ENCODE data around the gene CT55.

DNA sequence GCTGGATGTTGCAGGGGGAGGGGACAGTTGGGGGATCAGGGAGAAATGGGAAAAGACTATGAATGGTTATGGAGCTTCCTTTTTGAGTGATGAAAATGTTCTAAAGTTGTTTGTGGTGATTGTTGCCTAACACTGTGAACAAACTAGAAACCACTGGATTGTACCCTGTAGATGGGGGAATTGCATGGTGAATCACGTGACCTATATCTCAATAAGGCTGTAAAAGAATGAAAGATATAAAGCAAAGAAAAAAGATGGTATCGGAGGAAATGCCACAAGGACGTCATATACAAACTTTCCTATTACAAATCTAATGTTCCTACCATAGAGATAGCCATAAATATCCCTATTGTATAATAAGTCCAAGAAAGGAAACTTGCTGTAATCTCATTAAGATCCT is 20.6 kb upstream of the CT55 start:
- no peak for TF ChIP-seq POLR2A (IDR thresholded peaks at IDR 0.05)
- TF ChIP-seq, protein P1, sequence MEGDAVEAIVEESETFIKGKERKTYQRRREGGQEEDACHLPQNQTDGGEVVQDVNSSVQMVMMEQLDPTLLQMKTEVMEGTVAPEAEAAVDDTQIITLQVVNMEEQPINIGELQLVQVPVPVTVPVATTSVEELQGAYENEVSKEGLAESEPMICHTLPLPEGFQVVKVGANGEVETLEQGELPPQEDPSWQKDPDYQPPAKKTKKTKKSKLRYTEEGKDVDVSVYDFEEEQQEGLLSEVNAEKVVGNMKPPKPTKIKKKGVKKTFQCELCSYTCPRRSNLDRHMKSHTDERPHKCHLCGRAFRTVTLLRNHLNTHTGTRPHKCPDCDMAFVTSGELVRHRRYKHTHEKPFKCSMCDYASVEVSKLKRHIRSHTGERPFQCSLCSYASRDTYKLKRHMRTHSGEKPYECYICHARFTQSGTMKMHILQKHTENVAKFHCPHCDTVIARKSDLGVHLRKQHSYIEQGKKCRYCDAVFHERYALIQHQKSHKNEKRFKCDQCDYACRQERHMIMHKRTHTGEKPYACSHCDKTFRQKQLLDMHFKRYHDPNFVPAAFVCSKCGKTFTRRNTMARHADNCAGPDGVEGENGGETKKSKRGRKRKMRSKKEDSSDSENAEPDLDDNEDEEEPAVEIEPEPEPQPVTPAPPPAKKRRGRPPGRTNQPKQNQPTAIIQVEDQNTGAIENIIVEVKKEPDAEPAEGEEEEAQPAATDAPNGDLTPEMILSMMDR (IDR thresholded peaks at IDR 0.05), result no peak
- TF ChIP-seq EP300 (IDR thresholded peaks at IDR 0.05), result no peak
